ENCODE measurements around the gene ARMC9.
"Not testable (repeated sequence)": the region's sequence is repeated elsewhere in the genome, so short reads cannot be mapped to it uniquely, and the experiment has no call there.

ARMC9 gene

GRCh38 chr2:231245249-231246094 is 47.0 kb downstream of the ARMC9 start:
- DNase-seq = no peak

GRCh38 chr2:231246171-231246842 is 47.9 kb downstream of the ARMC9 start:
- no peak for DNase-seq

GRCh38 chr2:231250146-231250545 is 51.7 kb downstream of the ARMC9 start:
- DNase-seq = no peak

GRCh38 chr2:231250698-231251097 is 52.3 kb downstream of the ARMC9 start:
- DNase-seq = no peak

- DNase-seq = not testable (repeated sequence)
Measured at GRCh38 chr2:231253292-231253691, 54.9 kb downstream of the ARMC9 start.

- no peak for DNase-seq
Measured at GRCh38 chr2:231256494-231256893, 58.1 kb downstream of the ARMC9 start.

GRCh38 chr2:231257763-231258162 is 59.3 kb downstream of the ARMC9 start:
- DNase-seq = no peak

GRCh38 chr2:231258701-231259100 is 60.3 kb downstream of the ARMC9 start:
- DNase-seq = no peak

GRCh38 chr2:231259104-231259503 is 60.7 kb downstream of the ARMC9 start:
- no peak for DNase-seq

GRCh38 chr2:231260442-231261208 is 62.2 kb downstream of the ARMC9 start:
- DNase-seq = no peak

GRCh38 chr2:231263118-231263831 is 64.8 kb downstream of the ARMC9 start:
- no peak for DNase-seq

GRCh38 chr2:231270221-231271114 is 72.0 kb downstream of the ARMC9 start:
- no peak for DNase-seq

GRCh38 chr2:231272991-231273390 is 74.6 kb downstream of the ARMC9 start:
- no peak for DNase-seq

- DNase-seq = no peak
Measured at GRCh38 chr2:231276987-231277386, 78.6 kb downstream of the ARMC9 start.

GRCh38 chr2:231277962-231278361 is 79.5 kb downstream of the ARMC9 start:
- DNase-seq = no peak

GRCh38 chr2:231278868-231279267 is 80.4 kb downstream of the ARMC9 start:
- DNase-seq = no peak

- no peak for DNase-seq
Measured at GRCh38 chr2:231280846-231281245, 82.4 kb downstream of the ARMC9 start.

GRCh38 chr2:231284296-231284695 is 85.9 kb downstream of the ARMC9 start:
- DNase-seq = no peak

- DNase-seq = no peak
Measured at GRCh38 chr2:231286964-231287363, 88.5 kb downstream of the ARMC9 start.

GRCh38 chr2:231287696-231288095 is 89.3 kb downstream of the ARMC9 start:
- no peak for DNase-seq

- no peak for DNase-seq
Measured at GRCh38 chr2:231288590-231288989, 90.2 kb downstream of the ARMC9 start.
